Measurements from ENCODE around the gene RASD2. TPM values are rescaled to one million over a fixed set of nuclear protein-coding genes. Genes with fewer than 3 reads are reported as not detected.

Gene RASD2
- total and polyA plus RNA-seq, 2 donors (not counting 1 experiment from before 2014, with no cell fraction given): 0.07 TPM; not detected in 1

- Mint-ChIP-seq H3K9me3 (ENCODE audit: insufficient read depth) (no peaks in the 10 kb centered on the region), H3K27me3 (peaks cover 8% of the 10 kb centered on the region), H3K4me1 (peaks cover 15% of the 10 kb centered on the region), H3K27ac (no peak overlapping the region), H3K4me3 (no peak overlapping the region)
- no peaks in the 10 kb centered on the region for H4K20me1 ChIP-seq (ENCODE audit: control insufficient read depth, insufficient read depth, low read length, poor library complexity, severe bottlenecking)
- H3K9ac ChIP-seq (ENCODE audit: low read length): no peak overlapping the region
- no peaks in the 10 kb centered on the region for H3K36me3 ChIP-seq (replicated peaks in 1 of 2; ENCODE audit: control extremely low read depth in 1 of 2, control insufficient read depth in 1 of 2, extremely low read depth in 1 of 2, insufficient read depth in 2 of 2, low read length in 1 of 2)
- H3K9me3 ChIP-seq (ENCODE audit: control extremely low read depth in 1 of 3, control insufficient read depth in 2 of 3, insufficient read depth in 1 of 3, low read length in 2 of 3): peaks cover 0 to 20% (median 6%) of the 10 kb centered on the region in 3 donors
- H3K4me2 ChIP-seq (replicated peaks; ENCODE audit: low read depth, low read length, poor library complexity, severe bottlenecking): no peak overlapping the region
- H3K79me2 ChIP-seq (ENCODE audit: control insufficient read depth, insufficient read depth, low read length): no peaks in the 10 kb centered on the region
- ATAC-seq (ENCODE audit: low read depth): no peak
- peaks cover 0 to 13% (median 1%) of the 10 kb centered on the region in 4 experiments for H3K27me3 ChIP-seq (replicated peaks in 1 of 4; ENCODE audit: control extremely low read depth in 1 of 4, control insufficient read depth in 3 of 4, insufficient read depth in 4 of 4, low read length in 3 of 4)
- H2AFZ ChIP-seq (ENCODE audit: insufficient read depth, low read depth, low read length, poor library complexity, severe bottlenecking): no peak overlapping the region
- 100% methylated on average over 3 of the region's 6 CpGs for WGBS (ENCODE audit: insufficient coverage)
- no peak for TF ChIP-seq EZH2 (IDR thresholded peaks at IDR 0.05; ENCODE audit: borderline replicate concordance, insufficient read depth, low read depth, low read length, poor library complexity, severe bottlenecking)
- no peak for TF ChIP-seq CTCF (IDR thresholded peaks at IDR 0.05)
- H3K27ac ChIP-seq (ENCODE audit: low read length in 2 of 2): no peak overlapping the region
- H3K4me1 ChIP-seq (ENCODE audit: control insufficient read depth in 2 of 2, insufficient read depth in 2 of 2, low read length in 2 of 2): peaks cover 10 to 17% of the 10 kb centered on the region in 2 donors
- intact Hi-C loops (cut with micrococcal nuclease): no loop called here
- H3K4me3 ChIP-seq (ENCODE audit: control extremely low read depth in 1 of 5, extremely low read depth in 1 of 5, insufficient read depth in 1 of 5, low read depth in 2 of 5, low read length in 4 of 5): no peak overlapping the region
- no peak for DNase-seq
- ChIA-PET CTCF (interaction anchor here (1.6 kb wide), 1 partner anchor 8 kb away, joined by 4 read pairs; no protein-coding TSS in a partner anchor), POLR2A (no interaction called here)
Measured at GRCh38 chr22:35531202-35531601, 9.4 kb upstream of the RASD2 start.

- no peak for TF ChIP-seq CTCF (IDR thresholded peaks at IDR 0.05)
- no peak for TF ChIP-seq EZH2 (IDR thresholded peaks at IDR 0.05; ENCODE audit: borderline replicate concordance, insufficient read depth, low read depth, low read length, poor library complexity, severe bottlenecking)
- no peak for DNase-seq
- no peak overlapping the region for H3K4me2 ChIP-seq (replicated peaks; ENCODE audit: low read depth, low read length, poor library complexity, severe bottlenecking)
Measured at GRCh38 chr22:35531676-35532075, 9.0 kb upstream of the RASD2 start.

More at GRCh38 chr22:35531676-35532075, 9.0 kb upstream of the RASD2 start:
- Histone ChIP-seq H3K27me3 (replicated peaks in 1 of 4; ENCODE audit: control extremely low read depth in 1 of 4, control insufficient read depth in 3 of 4, insufficient read depth in 4 of 4, low read length in 3 of 4) (peaks cover 0 to 16% (median 1%) of the 10 kb centered on the region in 4 experiments), H3K79me2 (ENCODE audit: control insufficient read depth, insufficient read depth, low read length) (no peaks in the 10 kb centered on the region), H3K27ac (ENCODE audit: low read length in 2 of 2) (no peak overlapping the region), H2AFZ (ENCODE audit: insufficient read depth, low read depth, low read length, poor library complexity, severe bottlenecking) (no peak overlapping the region), H3K9ac (ENCODE audit: low read length) (no peak overlapping the region), H3K4me1 (ENCODE audit: control insufficient read depth in 2 of 2, insufficient read depth in 2 of 2, low read length in 2 of 2) (peaks cover 7 to 13% of the 10 kb centered on the region in 2 donors), H3K9me3 (ENCODE audit: control extremely low read depth in 1 of 3, control insufficient read depth in 2 of 3, insufficient read depth in 1 of 3, low read length in 2 of 3) (peaks cover 0 to 20% (median 6%) of the 10 kb centered on the region in 3 donors), H3K36me3 (replicated peaks in 1 of 2; ENCODE audit: control extremely low read depth in 1 of 2, control insufficient read depth in 1 of 2, extremely low read depth in 1 of 2, insufficient read depth in 2 of 2, low read length in 1 of 2) (no peaks in the 10 kb centered on the region), H3K4me3 (ENCODE audit: control extremely low read depth in 1 of 5, extremely low read depth in 1 of 5, insufficient read depth in 1 of 5, low read depth in 2 of 5, low read length in 4 of 5) (no peak overlapping the region), H4K20me1 (ENCODE audit: control insufficient read depth, insufficient read depth, low read length, poor library complexity, severe bottlenecking) (no peaks in the 10 kb centered on the region)
- no peak for ATAC-seq (ENCODE audit: low read depth)
- POLR2A ChIA-PET: no interaction called here
- Mint-ChIP-seq H3K4me1 (peaks cover 10% of the 10 kb centered on the region), H3K27ac (no peak overlapping the region), H3K4me3 (no peak overlapping the region), H3K27me3 (peaks cover 8% of the 10 kb centered on the region), H3K9me3 (ENCODE audit: insufficient read depth) (no peaks in the 10 kb centered on the region)
- WGBS (ENCODE audit: insufficient coverage): 86% methylated on average over 1 of the region's 2 CpGs
- intact Hi-C loops (cut with micrococcal nuclease): no loop called here
- CTCF ChIA-PET: interaction anchor here (1.6 kb wide), 1 partner anchor 8 kb away, joined by 4 read pairs; no protein-coding TSS in a partner anchor

Measured in B cell (primary cell).